ENCODE data around the gene GPRC5C. TPM values are rescaled to one million over a fixed set of nuclear protein-coding genes. Genes with fewer than 3 reads are reported as not detected.

GPRC5C gene
- total and polyA plus RNA-seq, 2 donors (not counting 3 experiments of a cell fraction or from before 2014, with no cell fraction given): not detected

DNA sequence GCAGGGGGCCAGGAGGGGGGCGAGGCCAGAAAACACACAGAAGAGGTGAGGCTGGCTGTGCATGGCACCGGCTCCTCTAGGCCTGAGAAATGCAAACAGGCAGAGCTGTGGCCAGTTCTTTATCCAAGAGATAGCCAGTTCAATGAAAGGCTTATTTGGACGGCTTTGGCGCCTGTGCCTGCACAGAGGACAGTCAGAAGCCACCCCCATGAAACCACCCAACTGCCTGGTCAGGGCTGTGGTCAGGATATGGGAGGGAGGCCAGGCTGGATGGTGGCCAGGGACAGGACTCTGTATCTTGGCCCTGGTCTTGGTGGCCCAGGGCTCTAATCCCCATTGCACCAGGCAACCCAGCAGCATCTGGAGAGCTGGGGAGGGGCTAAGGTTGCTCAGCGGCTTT is 24.5 kb upstream of the GPRC5C start:
- no peak for TF ChIP-seq POLR2AphosphoS5 (IDR thresholded peaks at IDR 0.05; ENCODE audit: insufficient read depth, low read depth, low read length)
- TF ChIP-seq JUN (IDR thresholded peaks at IDR 0.05; ENCODE audit: borderline replicate concordance, insufficient read depth, insufficient read length, low read depth): no peak
- TF ChIP-seq, protein P1, sequence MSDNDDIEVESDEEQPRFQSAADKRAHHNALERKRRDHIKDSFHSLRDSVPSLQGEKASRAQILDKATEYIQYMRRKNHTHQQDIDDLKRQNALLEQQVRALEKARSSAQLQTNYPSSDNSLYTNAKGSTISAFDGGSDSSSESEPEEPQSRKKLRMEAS (IDR thresholded peaks at IDR 0.05; ENCODE audit: insufficient read depth, insufficient read length): no peak
- no peak for TF ChIP-seq POLR2A (IDR thresholded peaks at IDR 0.05; ENCODE audit: low read depth, low read length)
- no peak for TF ChIP-seq MYC (IDR thresholded peaks at IDR 0.05; ENCODE audit: low read depth, low read length)
- TF ChIP-seq, protein P2, sequence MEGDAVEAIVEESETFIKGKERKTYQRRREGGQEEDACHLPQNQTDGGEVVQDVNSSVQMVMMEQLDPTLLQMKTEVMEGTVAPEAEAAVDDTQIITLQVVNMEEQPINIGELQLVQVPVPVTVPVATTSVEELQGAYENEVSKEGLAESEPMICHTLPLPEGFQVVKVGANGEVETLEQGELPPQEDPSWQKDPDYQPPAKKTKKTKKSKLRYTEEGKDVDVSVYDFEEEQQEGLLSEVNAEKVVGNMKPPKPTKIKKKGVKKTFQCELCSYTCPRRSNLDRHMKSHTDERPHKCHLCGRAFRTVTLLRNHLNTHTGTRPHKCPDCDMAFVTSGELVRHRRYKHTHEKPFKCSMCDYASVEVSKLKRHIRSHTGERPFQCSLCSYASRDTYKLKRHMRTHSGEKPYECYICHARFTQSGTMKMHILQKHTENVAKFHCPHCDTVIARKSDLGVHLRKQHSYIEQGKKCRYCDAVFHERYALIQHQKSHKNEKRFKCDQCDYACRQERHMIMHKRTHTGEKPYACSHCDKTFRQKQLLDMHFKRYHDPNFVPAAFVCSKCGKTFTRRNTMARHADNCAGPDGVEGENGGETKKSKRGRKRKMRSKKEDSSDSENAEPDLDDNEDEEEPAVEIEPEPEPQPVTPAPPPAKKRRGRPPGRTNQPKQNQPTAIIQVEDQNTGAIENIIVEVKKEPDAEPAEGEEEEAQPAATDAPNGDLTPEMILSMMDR (IDR thresholded peaks at IDR 0.05; ENCODE audit: extremely low read depth in 1 of 2, insufficient read depth in 1 of 2, low read depth in 1 of 2, low read length in 2 of 2): no peak
- no peak for TF ChIP-seq GATA2 (IDR thresholded peaks at IDR 0.05; ENCODE audit: insufficient read depth, insufficient read length, low read depth, low read length)
- TF ChIP-seq FOS (IDR thresholded peaks at IDR 0.05; ENCODE audit: borderline replicate concordance, insufficient read depth, low read length): no peak
- TF ChIP-seq EZH2 (IDR thresholded peaks at IDR 0.05; ENCODE audit: borderline replicate concordance, low read depth, low read length, severe bottlenecking): no peak
- POLR2A ChIA-PET: no interaction called here
- no TSS peak for BruUV-seq (replicated peaks)

More for the DNA sequence above, 24.5 kb upstream of the GPRC5C start:
- Histone ChIP-seq H4K20me1 (replicated peaks; ENCODE audit: control insufficient read depth, extremely low read depth, insufficient read depth, low read length) (no peaks in the 10 kb centered on the region), H3K4me3 (replicated peaks in 1 of 3; ENCODE audit: insufficient read depth in 1 of 3, low read depth in 1 of 3, low read length in 3 of 3) (no peak overlapping the region), H3K4me1 (ENCODE audit: control insufficient read depth, extremely low read depth, insufficient read depth, low read length) (no peaks in the 10 kb centered on the region), H3K9me3 (replicated peaks; ENCODE audit: control insufficient read depth, insufficient read depth, low read length) (no peaks in the 10 kb centered on the region), H3K79me2 (ENCODE audit: control insufficient read depth, insufficient read depth, low read length) (no peaks in the 10 kb centered on the region), H3K27me3 (ENCODE audit: control insufficient read depth in 2 of 2, insufficient read depth in 2 of 2, low read length in 2 of 2) (no peaks in the 10 kb centered on the region), H3K9me1 (replicated peaks; ENCODE audit: control insufficient read depth, extremely low read depth, insufficient read depth, low read length) (no peaks in the 10 kb centered on the region), H3K4me2 (ENCODE audit: insufficient read depth, low read length) (no peak overlapping the region), H3K27ac (ENCODE audit: insufficient read depth, low read depth, low read length) (no peak overlapping the region), H2AFZ (ENCODE audit: low read depth, low read length) (no peak overlapping the region), H3K36me3 (ENCODE audit: control insufficient read depth in 2 of 2, extremely low read depth in 1 of 2, insufficient read depth in 2 of 2, low read length in 2 of 2) (no peaks in the 10 kb centered on the region), H3K9ac (replicated peaks; ENCODE audit: extremely low read depth, insufficient read depth, low read length) (no peak overlapping the region)
- DNase-seq (ENCODE audit: low read depth, low spot score) (no peak), FAIRE-seq (no peak)
- dilution Hi-C loops (cut with MboI; ENCODE audit: extremely low pct_ligation_motif_present, low sequenced_read_pairs): no loop called here
- intact Hi-C loops (cut with micrococcal nuclease): no loop called here
- CTCF ChIA-PET: no interaction called here
